ENCODE data around the gene MNAT1.

DNA sequence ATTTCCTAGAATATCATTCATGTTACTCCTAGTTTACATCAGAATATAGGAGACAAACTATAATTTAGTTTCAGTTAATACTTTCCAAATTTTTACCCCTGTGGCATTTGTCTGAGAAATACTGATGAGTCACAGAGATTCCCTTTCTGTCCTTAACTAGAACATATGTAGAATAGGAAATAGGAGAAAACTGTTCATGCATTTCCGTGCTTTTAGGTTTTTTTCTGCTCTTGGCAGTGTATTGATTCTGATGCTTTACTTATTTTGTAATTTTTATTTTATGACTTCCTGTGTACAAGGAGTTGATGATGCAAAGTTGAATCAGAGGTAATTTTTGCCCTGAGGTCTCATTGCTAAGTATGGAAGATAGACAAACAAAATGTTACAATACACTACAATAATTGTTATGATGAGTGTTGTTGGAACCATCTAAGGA is 23.0 kb downstream of the MNAT1 start:
- TF ChIP-seq, protein P1, sequence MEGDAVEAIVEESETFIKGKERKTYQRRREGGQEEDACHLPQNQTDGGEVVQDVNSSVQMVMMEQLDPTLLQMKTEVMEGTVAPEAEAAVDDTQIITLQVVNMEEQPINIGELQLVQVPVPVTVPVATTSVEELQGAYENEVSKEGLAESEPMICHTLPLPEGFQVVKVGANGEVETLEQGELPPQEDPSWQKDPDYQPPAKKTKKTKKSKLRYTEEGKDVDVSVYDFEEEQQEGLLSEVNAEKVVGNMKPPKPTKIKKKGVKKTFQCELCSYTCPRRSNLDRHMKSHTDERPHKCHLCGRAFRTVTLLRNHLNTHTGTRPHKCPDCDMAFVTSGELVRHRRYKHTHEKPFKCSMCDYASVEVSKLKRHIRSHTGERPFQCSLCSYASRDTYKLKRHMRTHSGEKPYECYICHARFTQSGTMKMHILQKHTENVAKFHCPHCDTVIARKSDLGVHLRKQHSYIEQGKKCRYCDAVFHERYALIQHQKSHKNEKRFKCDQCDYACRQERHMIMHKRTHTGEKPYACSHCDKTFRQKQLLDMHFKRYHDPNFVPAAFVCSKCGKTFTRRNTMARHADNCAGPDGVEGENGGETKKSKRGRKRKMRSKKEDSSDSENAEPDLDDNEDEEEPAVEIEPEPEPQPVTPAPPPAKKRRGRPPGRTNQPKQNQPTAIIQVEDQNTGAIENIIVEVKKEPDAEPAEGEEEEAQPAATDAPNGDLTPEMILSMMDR (conservative IDR thresholded peaks at IDR 0.05; ENCODE audit: low read depth in 2 of 2) = no peak
- TF ChIP-seq EZH2 (IDR thresholded peaks at IDR 0.05; ENCODE audit: low read depth, unreplicated experiment) = no peak
- TF ChIP-seq, protein P2, sequence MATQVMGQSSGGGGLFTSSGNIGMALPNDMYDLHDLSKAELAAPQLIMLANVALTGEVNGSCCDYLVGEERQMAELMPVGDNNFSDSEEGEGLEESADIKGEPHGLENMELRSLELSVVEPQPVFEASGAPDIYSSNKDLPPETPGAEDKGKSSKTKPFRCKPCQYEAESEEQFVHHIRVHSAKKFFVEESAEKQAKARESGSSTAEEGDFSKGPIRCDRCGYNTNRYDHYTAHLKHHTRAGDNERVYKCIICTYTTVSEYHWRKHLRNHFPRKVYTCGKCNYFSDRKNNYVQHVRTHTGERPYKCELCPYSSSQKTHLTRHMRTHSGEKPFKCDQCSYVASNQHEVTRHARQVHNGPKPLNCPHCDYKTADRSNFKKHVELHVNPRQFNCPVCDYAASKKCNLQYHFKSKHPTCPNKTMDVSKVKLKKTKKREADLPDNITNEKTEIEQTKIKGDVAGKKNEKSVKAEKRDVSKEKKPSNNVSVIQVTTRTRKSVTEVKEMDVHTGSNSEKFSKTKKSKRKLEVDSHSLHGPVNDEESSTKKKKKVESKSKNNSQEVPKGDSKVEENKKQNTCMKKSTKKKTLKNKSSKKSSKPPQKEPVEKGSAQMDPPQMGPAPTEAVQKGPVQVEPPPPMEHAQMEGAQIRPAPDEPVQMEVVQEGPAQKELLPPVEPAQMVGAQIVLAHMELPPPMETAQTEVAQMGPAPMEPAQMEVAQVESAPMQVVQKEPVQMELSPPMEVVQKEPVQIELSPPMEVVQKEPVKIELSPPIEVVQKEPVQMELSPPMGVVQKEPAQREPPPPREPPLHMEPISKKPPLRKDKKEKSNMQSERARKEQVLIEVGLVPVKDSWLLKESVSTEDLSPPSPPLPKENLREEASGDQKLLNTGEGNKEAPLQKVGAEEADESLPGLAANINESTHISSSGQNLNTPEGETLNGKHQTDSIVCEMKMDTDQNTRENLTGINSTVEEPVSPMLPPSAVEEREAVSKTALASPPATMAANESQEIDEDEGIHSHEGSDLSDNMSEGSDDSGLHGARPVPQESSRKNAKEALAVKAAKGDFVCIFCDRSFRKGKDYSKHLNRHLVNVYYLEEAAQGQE (IDR thresholded peaks at IDR 0.05; ENCODE audit: unreplicated experiment) = no peak
- TF ChIP-seq EZH2phosphoT487 (IDR thresholded peaks at IDR 0.05; ENCODE audit: unreplicated experiment) = no peak
- no peak for TF ChIP-seq POLR2AphosphoS5 (IDR thresholded peaks at IDR 0.05; ENCODE audit: low read depth)
- no peak for TF ChIP-seq NANOG (IDR thresholded peaks at IDR 0.05; ENCODE audit: borderline replicate concordance)
- no peak for TF ChIP-seq ZNF114 (CRISPR knock-in tag; IDR thresholded peaks at IDR 0.05)
- TF ChIP-seq ZNF331 (CRISPR knock-in tag; IDR thresholded peaks at IDR 0.05; ENCODE audit: low read depth) = no peak
